OCI-M2 (cell line): ENCODE measurements around the gene LRRC58.

Experiments used
- DNase-seq: peaks from one replicate; lab custom pipeline; 2025; ENCODE audit not compliant: unreplicated experiment; lab: John Stamatoyannopoulos, UW

The LRRC58 gene

DNA sequence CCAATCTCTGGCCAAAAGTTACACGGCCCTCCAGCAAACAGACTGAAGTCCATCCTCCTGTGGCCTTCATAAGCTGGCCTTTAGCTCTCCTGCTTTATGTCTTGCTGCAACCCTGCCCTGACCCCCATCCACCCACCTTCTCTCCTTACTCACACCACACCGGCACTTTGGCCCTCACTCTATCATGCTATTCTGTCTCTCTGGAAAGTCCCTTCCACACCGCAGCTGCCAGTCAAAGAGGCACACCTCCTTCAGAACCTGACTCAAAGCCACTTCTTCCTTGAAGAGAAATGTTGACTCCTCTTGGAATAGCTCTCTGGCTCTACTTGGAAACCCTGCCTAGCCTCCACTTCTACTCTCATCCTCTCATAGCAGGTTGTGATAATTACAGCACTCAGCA lies 68.6 kb downstream of the LRRC58 start:
- no peak for DNase-seq

DNA sequence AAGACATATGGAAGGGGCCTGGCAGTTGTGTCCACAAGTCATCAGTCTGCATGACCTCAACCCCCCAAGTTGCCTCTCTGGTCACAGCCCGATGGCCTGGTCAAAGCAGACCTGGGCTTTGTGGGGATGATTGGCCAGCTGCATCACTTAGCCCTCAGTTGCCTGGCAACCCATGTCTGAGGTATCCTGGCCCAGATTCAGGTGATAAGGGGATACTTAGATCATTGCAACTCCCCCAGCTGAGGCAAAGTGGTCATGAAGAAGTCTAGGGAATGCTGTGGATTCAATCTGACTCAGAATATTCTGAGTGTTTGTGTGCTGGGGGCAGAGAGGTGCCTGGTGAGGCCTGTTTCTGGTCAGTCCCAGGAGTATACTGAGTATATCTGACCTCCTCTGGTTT lies 69.1 kb downstream of the LRRC58 start:
- no peak for DNase-seq

DNA sequence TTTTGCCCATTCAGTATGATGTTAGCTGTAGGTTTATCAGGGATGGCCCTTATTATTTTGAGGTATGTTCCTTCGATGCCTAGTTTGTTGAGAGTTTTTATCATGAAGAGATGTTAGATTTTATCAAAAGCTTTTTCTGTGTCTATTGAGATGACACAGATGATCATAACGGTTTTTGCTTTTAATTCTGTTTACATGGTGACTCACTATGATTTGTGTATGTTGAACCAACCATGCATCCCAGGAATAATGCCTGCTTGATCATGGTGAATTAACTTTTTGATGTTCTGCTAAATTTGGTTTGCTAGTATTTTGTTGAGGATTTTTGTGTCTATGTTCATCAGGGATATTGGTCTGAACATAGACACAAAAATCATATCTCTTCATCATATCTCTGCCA lies 72.4 kb downstream of the LRRC58 start:
- no peak for DNase-seq

DNA sequence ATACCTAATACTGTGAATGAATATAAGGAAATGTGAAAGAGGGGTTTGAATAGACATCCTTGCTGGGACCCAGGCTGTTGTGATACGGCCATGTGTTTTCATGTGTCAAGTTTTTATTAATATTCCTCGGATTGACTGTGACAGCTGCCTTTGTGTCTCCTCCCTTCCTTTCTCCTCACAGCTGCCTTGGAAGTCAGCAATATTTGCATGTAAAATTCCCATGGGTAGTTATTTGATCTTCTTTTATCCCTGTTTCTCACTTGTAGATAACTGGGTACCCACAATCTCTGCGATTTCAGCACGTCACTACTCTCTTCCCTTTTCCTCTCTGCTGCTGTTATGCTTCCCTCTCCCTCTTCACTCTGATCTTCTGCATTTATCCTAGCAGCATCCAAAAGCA lies 73.5 kb downstream of the LRRC58 start:
- DNase-seq: no peak

DNA sequence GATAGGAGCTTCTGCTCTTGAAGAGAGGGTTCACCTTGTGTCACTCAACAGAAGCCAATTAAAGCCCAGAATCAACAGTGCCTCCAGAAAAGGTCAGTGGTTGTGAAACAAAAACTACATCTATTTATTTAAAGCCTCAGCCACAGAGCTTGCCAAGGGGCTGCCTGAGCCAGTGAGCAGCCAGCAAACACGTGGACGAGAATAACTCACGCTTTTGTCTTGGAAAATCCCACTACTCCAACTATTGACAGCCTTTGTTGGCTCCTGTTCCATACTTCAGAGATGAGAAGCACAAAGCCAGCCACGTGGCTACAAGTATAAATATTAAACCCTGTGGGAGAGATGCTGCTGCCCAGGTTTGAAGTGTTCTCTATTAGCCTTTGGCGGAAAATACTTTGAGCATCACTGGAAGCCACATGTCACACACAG lies 74.4 kb downstream of the LRRC58 start:
- DNase-seq: no peak
